NCI-H1436 treated with DMSO at 0.1 percent for 48 hours (cell line): Measurements from ENCODE around the gene RNF19B.

Source experiments
- DNase-seq: peaks from one replicate; lab custom pipeline; 2025; lab: John Stamatoyannopoulos, UW

Gene RNF19B

GRCh38 chr1:32967888-32968568 is 3.4 kb upstream of the RNF19B start:
- DNase-seq, result no peak

- DNase-seq, result no peak
These were observed 2.3 kb upstream of the RNF19B start for GRCh38 chr1:32966900-32967299.

- no peak for DNase-seq
These were observed 690 bp upstream of the RNF19B start for GRCh38 chr1:32965251-32965747.

- no peak for DNase-seq
These were observed 706 bp downstream of the RNF19B start for GRCh38 chr1:32963746-32964460.

- DNase-seq, result no peak
These were observed 2.2 kb downstream of the RNF19B start for GRCh38 chr1:32962248-32962896.

- DNase-seq, result no peak
These were observed 3.7 kb downstream of the RNF19B start for GRCh38 chr1:32960819-32961355.

GRCh38 chr1:32960342-32960741 is 4.3 kb downstream of the RNF19B start:
- DNase-seq, result no peak

GRCh38 chr1:32958827-32959226 is 5.8 kb downstream of the RNF19B start:
- no peak for DNase-seq

- DNase-seq, result no peak
These were observed 7.6 kb downstream of the RNF19B start for GRCh38 chr1:32957017-32957416.

GRCh38 chr1:32954168-32954567 is 10.4 kb downstream of the RNF19B start:
- DNase-seq, result no peak

- DNase-seq, result no peak
These were observed 11.1 kb downstream of the RNF19B start for GRCh38 chr1:32953495-32953894.

GRCh38 chr1:32949519-32949918 is 15.1 kb downstream of the RNF19B start:
- no peak for DNase-seq

- no peak for DNase-seq
These were observed 15.7 kb downstream of the RNF19B start for GRCh38 chr1:32948905-32949304.

- no peak for DNase-seq
These were observed 16.3 kb downstream of the RNF19B start for GRCh38 chr1:32948390-32948722.

- DNase-seq, result no peak
These were observed 16.8 kb downstream of the RNF19B start for GRCh38 chr1:32947669-32948389.

- DNase-seq, result no peak
These were observed 18.2 kb downstream of the RNF19B start for GRCh38 chr1:32946413-32946812.

GRCh38 chr1:32944180-32944579 is 20.4 kb downstream of the RNF19B start:
- DNase-seq, result no peak

GRCh38 chr1:32939655-32940371 is 24.8 kb downstream of the RNF19B start:
- DNase-seq, result no peak

- no peak for DNase-seq
These were observed 27.5 kb downstream of the RNF19B start for GRCh38 chr1:32937061-32937460.

GRCh38 chr1:32934535-32934934 is 30.1 kb downstream of the RNF19B start:
- no peak for DNase-seq

- DNase-seq, result no peak
These were observed 30.8 kb downstream of the RNF19B start for GRCh38 chr1:32933742-32934322.
